ENCODE data around the gene NDUFA11. TPM values are rescaled to one million over a fixed set of nuclear protein-coding genes. Genes with fewer than 3 reads are reported as not detected.

The NDUFA11 gene
- total RNA-seq, 1 donor from 2014 or later: 224 TPM

- H3K9me3 Mint-ChIP-seq (ENCODE audit: low read depth): no peaks in the 10 kb centered on the region
- no peak for TF ChIP-seq CTCF (IDR thresholded peaks at IDR 0.05)
- no peak for DNase-seq (ENCODE audit: low spot score)
- no peaks in the 10 kb centered on the region for H3K27me3 Mint-ChIP-seq (ENCODE audit: low read depth)
- H3K36me3 Mint-ChIP-seq (ENCODE audit: low read depth): no peaks in the 10 kb centered on the region
- no peak overlapping the region for H3K27ac Mint-ChIP-seq (ENCODE audit: unreplicated experiment)
- no peak overlapping the region for H3K4me3 Mint-ChIP-seq (ENCODE audit: unreplicated experiment)
- peaks cover 14% of the 10 kb centered on the region for H3K4me1 Mint-ChIP-seq (ENCODE audit: low read depth)
Observed at GRCh38 chr19:5907241-5907640, 3.7 kb upstream of the NDUFA11 start.

GRCh38 chr19:5905114-5905778 is 1.7 kb upstream of the NDUFA11 start:
- Mint-ChIP-seq H3K4me1 (ENCODE audit: low read depth) (peaks cover 22% of the 10 kb centered on the region), H3K36me3 (ENCODE audit: low read depth) (no peaks in the 10 kb centered on the region), H3K27me3 (ENCODE audit: low read depth) (no peaks in the 10 kb centered on the region), H3K9me3 (ENCODE audit: low read depth) (no peaks in the 10 kb centered on the region), H3K27ac (ENCODE audit: unreplicated experiment) (no peak overlapping the region), H3K4me3 (ENCODE audit: unreplicated experiment) (peak overlapping the region; percentile 97)
- no peak for TF ChIP-seq CTCF (IDR thresholded peaks at IDR 0.05)
- DNase-seq (ENCODE audit: low spot score): no peak

GRCh38 chr19:5904352-5905113 is 943 bp upstream of the NDUFA11 start, which contains the start of gene VMAC:
Gene VMAC (plus strand): TSS chr19:5904872. CDS start chr19:5904891, 19 bp downstream.
- H3K9me3 Mint-ChIP-seq (ENCODE audit: low read depth): no peaks in the 10 kb centered on the region
- peak; percentile 100 for DNase-seq (ENCODE audit: low spot score)
- H3K4me3 Mint-ChIP-seq (ENCODE audit: unreplicated experiment): peak within 1 kb of the TSS; percentile 97
- no peaks in the 10 kb centered on the region for H3K27me3 Mint-ChIP-seq (ENCODE audit: low read depth)
- H3K27ac Mint-ChIP-seq (ENCODE audit: unreplicated experiment): peak within 1 kb of the TSS; percentile 99
- TF ChIP-seq CTCF (IDR thresholded peaks at IDR 0.05): no peak
- H3K4me1 Mint-ChIP-seq (ENCODE audit: low read depth): peaks cover 22% of the 10 kb centered on the region
- no peaks in the 10 kb centered on the region for H3K36me3 Mint-ChIP-seq (ENCODE audit: low read depth)

- H3K9me3 Mint-ChIP-seq (ENCODE audit: low read depth): no peaks in the 10 kb centered on the region
- H3K27me3 Mint-ChIP-seq (ENCODE audit: low read depth): no peaks in the 10 kb centered on the region
- H3K36me3 Mint-ChIP-seq (ENCODE audit: low read depth): no peaks in the 10 kb centered on the region
- DNase-seq (ENCODE audit: low spot score): no peak
- H3K4me1 Mint-ChIP-seq (ENCODE audit: low read depth): peaks cover 22% of the 10 kb centered on the region
- TF ChIP-seq CTCF (IDR thresholded peaks at IDR 0.05): no peak
- peak overlapping the region; percentile 97 for H3K4me3 Mint-ChIP-seq (ENCODE audit: unreplicated experiment)
- peak overlapping the region; percentile 99 for H3K27ac Mint-ChIP-seq (ENCODE audit: unreplicated experiment)
Observed at GRCh38 chr19:5903056-5903623, 450 bp downstream of the NDUFA11 start.

- no peak overlapping the region for H3K4me3 Mint-ChIP-seq (ENCODE audit: unreplicated experiment)
- H3K9me3 Mint-ChIP-seq (ENCODE audit: low read depth): no peaks in the 10 kb centered on the region
- no peak overlapping the region for H3K27ac Mint-ChIP-seq (ENCODE audit: unreplicated experiment)
- H3K4me1 Mint-ChIP-seq (ENCODE audit: low read depth): peaks cover 20% of the 10 kb centered on the region
- no peaks in the 10 kb centered on the region for H3K27me3 Mint-ChIP-seq (ENCODE audit: low read depth)
- no peak for TF ChIP-seq CTCF (IDR thresholded peaks at IDR 0.05)
- H3K36me3 Mint-ChIP-seq (ENCODE audit: low read depth): peaks cover under 1% of the 10 kb centered on the region
- no peak for DNase-seq (ENCODE audit: low spot score)
Observed at GRCh38 chr19:5900976-5901375, 2.6 kb downstream of the NDUFA11 start.
